Natural killer cell (primary cell): ENCODE data around the gene ARID3B. TPM values are rescaled to one million over a fixed set of nuclear protein-coding genes. Genes with fewer than 3 reads are reported as not detected.

Experiments used
- ATAC-seq, 3 donors: fragments of 150-1000 bp in 2 of 3; fragments of 200-7000 bp in 1 of 3; cut with Tn5 transposase; 1 replicate in 1 of 3; 2 replicates in 2 of 3; pipeline ENCODE4 v1.10.0; 2021; ENCODE audit warnings: mild to moderate bottlenecking in 2 of 3, moderate library complexity in 2 of 3
- DNase-seq, 2 donors: peaks; one replicate each; pipeline versions ENCODE4 v3.0.0 to v3.0.0-alpha.2; 2013 to 2021; ENCODE audit warnings: mixed read lengths in 1 of 2
- H3K27ac ChIP-seq: one replicate; pipeline ENCODE4 v1.5.1; 2013; ENCODE audit warnings: mild to moderate bottlenecking, low read length
- H3K27me3 ChIP-seq: one replicate; pipeline ENCODE4 v1.6.1; 2013; ENCODE audit warnings: low read length; ENCODE audit not compliant: control insufficient read depth, insufficient read depth
- H3K36me3 ChIP-seq: one replicate; pipeline ENCODE4 v1.6.1; 2013; ENCODE audit warnings: low read length; ENCODE audit not compliant: control insufficient read depth, insufficient read depth
- H3K4me1 ChIP-seq: one replicate; pipeline ENCODE4 v1.6.1; 2013; ENCODE audit warnings: low read length; ENCODE audit not compliant: control insufficient read depth, insufficient read depth
- H3K4me3 ChIP-seq: one replicate; pipeline ENCODE4 v1.5.1; 2013; ENCODE audit warnings: low read length
- H3K9me3 ChIP-seq: one replicate; pipeline ENCODE4 v1.6.1; 2013; ENCODE audit warnings: low read length; ENCODE audit not compliant: control insufficient read depth, insufficient read depth
- H3K27ac Mint-ChIP-seq, 2 donors: one replicate each; pipeline ENCODE4 v1.8.0; 2022; ENCODE audit warnings: mild to moderate bottlenecking in 2 of 2, mixed read lengths in 2 of 2, moderate library complexity in 1 of 2
- H3K27me3 Mint-ChIP-seq, 2 donors: one replicate each; pipeline ENCODE4 v1.8.0; 2022; ENCODE audit warnings: low read depth in 2 of 2, mixed read lengths in 2 of 2
- H3K36me3 Mint-ChIP-seq: one replicate; pipeline ENCODE4 v1.8.0; 2022; ENCODE audit warnings: mixed read lengths
- H3K4me1 Mint-ChIP-seq, 2 donors: one replicate each; pipeline ENCODE4 v1.8.0; 2022; ENCODE audit warnings: mixed read lengths in 2 of 2
- H3K4me3 Mint-ChIP-seq: one replicate; pipeline ENCODE4 v1.8.0; 2022; ENCODE audit warnings: mild to moderate bottlenecking, moderate library complexity, mixed read lengths
- H3K9me3 Mint-ChIP-seq, 2 donors: one replicate each; pipeline ENCODE4 v1.8.0; 2022; ENCODE audit warnings: mixed read lengths in 2 of 2
- WGBS: methylation state at CpG from one replicate; pipeline ENCODE4 v1.1.7; 2013; ENCODE audit warnings: missing lambda C conversion rate; ENCODE audit not compliant: insufficient coverage; 5-methylcytosine and 5-hydroxymethylcytosine counted together
- intact Hi-C: fragments of 100-400 bp; cut with micrococcal nuclease; formaldehyde crosslinking; loops from one replicate; pipeline ENCODE4 v1.14.2; 2022
- total RNA-seq, 4 donors: library from RNA; stranded (reverse); fragments of 120-200 nt in 1 of 4; gene quantifications; one replicate each; pipeline versions ENCODE4 v1.2.3 to v1.2.4, GENCODE V29; 2013 to 2022
- TF ChIP-seq, protein P1 (sequence below): fragments of 200-600 bp; IDR thresholded peaks from one replicate; pipeline ENCODE4 v1.8.0; 2022; ENCODE audit warnings: antibody characterized with exemption

ARID3B gene
- total RNA-seq, 3 donors from 2014 or later (not counting 1 experiment from before 2014, with no cell fraction given) = 56.4 to 59.2 (median 58.3) TPM

DNA sequence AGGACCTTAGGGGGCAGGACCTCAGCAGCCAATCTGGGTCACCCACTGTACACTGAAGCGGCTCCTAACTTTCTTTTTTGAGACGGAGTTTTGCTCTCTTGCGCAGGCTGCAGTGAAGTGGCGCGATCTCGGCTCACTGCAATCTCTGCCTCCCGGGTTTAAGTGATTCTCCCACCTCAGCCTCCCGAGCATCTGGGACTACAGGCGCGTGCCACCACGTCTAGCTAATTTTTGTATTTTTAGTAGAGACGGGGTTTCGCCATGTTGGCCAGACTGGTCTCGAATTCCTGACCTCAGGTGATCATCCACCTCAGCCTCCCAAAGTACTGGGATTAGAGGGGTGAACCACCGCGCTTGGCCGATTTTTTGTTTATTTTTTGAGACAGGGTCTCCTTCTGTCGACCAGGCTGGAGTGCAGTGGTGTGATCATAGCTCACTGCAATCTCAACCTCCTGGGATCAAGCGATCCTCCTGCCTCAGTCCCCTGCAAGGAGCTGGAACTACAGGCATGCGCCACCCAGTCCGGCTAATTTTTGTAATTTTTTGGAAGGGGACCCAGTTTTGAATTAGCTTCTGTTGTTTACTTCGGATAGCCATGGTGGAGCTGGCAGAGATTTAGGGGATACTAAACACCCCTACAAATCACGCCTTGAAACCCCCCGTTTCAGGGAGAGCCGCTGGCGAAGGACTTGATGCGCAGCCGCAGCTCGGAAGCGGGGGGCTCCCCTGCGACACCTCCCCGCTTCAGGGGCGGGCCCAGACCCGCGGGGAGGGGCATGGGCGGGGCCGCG is 73.1 kb downstream of the ARID3B start:
- Histone ChIP-seq H3K27me3 (no peaks in the 10 kb centered on the region), H3K36me3 (peaks cover 5% of the 10 kb centered on the region), H3K9me3 (no peaks in the 10 kb centered on the region), H3K4me3 (peak overlapping the region; percentile 45), H3K27ac (peak overlapping the region; percentile 64), H3K4me1 (peaks cover 39% of the 10 kb centered on the region)
- ATAC-seq = no peak
- DNase-seq = no peak
- H3K4me1 Mint-ChIP-seq = peaks cover 27 to 40% of the 10 kb centered on the region in 2 donors
- peak overlapping the region; percentile 94 for H3K27ac Mint-ChIP-seq
- WGBS = 43% methylated on average over 38 of the region's 38 CpGs
- intact Hi-C loops = loop anchor here (1.0 to 10.0 kb wide), 3 partner anchors 16 to 841 kb away; partner anchors contain the start of gene SIN3A
- TF ChIP-seq, protein P1, sequence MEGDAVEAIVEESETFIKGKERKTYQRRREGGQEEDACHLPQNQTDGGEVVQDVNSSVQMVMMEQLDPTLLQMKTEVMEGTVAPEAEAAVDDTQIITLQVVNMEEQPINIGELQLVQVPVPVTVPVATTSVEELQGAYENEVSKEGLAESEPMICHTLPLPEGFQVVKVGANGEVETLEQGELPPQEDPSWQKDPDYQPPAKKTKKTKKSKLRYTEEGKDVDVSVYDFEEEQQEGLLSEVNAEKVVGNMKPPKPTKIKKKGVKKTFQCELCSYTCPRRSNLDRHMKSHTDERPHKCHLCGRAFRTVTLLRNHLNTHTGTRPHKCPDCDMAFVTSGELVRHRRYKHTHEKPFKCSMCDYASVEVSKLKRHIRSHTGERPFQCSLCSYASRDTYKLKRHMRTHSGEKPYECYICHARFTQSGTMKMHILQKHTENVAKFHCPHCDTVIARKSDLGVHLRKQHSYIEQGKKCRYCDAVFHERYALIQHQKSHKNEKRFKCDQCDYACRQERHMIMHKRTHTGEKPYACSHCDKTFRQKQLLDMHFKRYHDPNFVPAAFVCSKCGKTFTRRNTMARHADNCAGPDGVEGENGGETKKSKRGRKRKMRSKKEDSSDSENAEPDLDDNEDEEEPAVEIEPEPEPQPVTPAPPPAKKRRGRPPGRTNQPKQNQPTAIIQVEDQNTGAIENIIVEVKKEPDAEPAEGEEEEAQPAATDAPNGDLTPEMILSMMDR = no peak
- H3K4me3 Mint-ChIP-seq = peak overlapping the region; percentile 58
- no peaks in the 10 kb centered on the region for H3K36me3 Mint-ChIP-seq
- no peaks in the 10 kb centered on the region for H3K9me3 Mint-ChIP-seq
- H3K27me3 Mint-ChIP-seq = no peaks in the 10 kb centered on the region

GRCh38 chr15:74614744-74615507 is 73.9 kb downstream of the ARID3B start:
- H3K27ac Mint-ChIP-seq = peak overlapping the region; percentile 94
- intact Hi-C loops = loop anchor here (1.0 to 10.0 kb wide), 3 partner anchors 17 to 840 kb away; partner anchors contain the start of gene SIN3A
- WGBS = 0% methylated on average over 76 of the region's 76 CpGs
- H3K9me3 Mint-ChIP-seq = no peaks in the 10 kb centered on the region
- no peaks in the 10 kb centered on the region for H3K36me3 Mint-ChIP-seq
- peak; percentile 89 to 97 for DNase-seq
- Histone ChIP-seq H3K4me1 (peaks cover 40% of the 10 kb centered on the region), H3K27me3 (no peaks in the 10 kb centered on the region), H3K27ac (peak overlapping the region; percentile 97), H3K9me3 (no peaks in the 10 kb centered on the region), H3K4me3 (peak overlapping the region; percentile 83), H3K36me3 (peaks cover 13% of the 10 kb centered on the region)
- ATAC-seq = peak; percentile 67 to 86 (median 72)
- peak overlapping the region; percentile 94 for H3K4me3 Mint-ChIP-seq
- TF ChIP-seq, protein P1 = no peak
- no peaks in the 10 kb centered on the region for H3K27me3 Mint-ChIP-seq
- H3K4me1 Mint-ChIP-seq = peaks cover 33 to 47% of the 10 kb centered on the region in 2 donors

DNA sequence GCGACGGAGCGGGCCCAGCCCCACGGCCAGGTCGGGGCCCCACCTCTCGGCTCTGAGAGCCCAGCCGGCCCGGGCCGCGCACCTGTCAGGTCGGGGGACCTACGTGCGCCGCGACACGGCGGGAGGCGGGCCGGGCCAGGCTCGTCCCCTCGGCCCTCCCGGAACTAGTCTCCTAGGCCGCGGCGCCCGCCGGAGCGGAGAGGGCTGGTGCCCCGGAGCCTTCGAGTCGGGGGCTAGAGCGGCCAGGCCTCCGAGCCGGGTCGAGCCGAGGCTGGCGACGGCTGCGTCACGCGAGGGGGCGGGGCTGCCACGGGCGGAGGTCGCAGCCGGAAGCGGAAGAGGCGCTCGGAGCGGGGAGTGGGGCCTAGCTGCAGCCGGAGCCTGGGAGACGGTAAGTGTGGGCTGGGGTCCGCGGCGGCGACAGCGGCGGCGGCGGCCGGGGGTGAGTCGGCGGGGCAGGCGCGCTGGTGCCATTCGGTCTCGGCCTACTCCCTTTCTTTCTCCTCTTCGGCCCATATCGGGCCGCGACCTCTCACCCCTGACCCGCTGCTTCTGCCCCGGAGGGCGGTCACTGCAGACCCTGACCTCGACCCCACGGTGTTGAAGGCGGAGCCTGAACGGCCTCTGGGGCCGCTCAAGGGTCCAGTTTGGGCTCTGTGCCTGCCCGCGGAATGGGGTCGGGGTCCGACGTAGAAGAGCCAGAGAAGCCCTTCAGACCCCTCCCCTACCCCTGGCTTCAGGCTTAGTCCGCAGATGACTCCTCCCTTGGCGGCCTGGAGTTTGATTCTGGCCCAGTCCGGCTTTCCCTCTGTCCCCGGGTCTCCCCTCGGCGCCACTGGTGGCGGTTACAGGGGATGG is 74.7 kb downstream of the ARID3B start, which contains the start of gene CLK3:
Gene CLK3, plus strand, starts transcription at position 329 of the 858 bp plus-strand sequence. CDS start 3,361 bp downstream, outside the sequence.
- Histone ChIP-seq H3K9me3 (no peaks in the 10 kb centered on the region), H3K4me3 (peak within 1 kb of the TSS; percentile 89), H3K36me3 (peaks cover 21% of the 10 kb centered on the region), H3K27ac (peak within 1 kb of the TSS; percentile 97), H3K4me1 (peaks cover 46% of the 10 kb centered on the region), H3K27me3 (no peaks in the 10 kb centered on the region)
- Mint-ChIP-seq H3K27me3 (no peaks in the 10 kb centered on the region), H3K4me1 (peaks cover 34 to 55% of the 10 kb centered on the region in 2 donors), H3K4me3 (peak within 1 kb of the TSS; percentile 94), H3K36me3 (no peaks in the 10 kb centered on the region), H3K27ac (peak within 1 kb of the TSS; percentile 94), H3K9me3 (no peaks in the 10 kb centered on the region)
- intact Hi-C loops = loop anchor here (10.0 kb wide), 1 partner anchor 839 kb away; the partner anchor contains the start of gene SIN3A
- under 1% methylated on average over 91 of the region's 91 CpGs for WGBS
- DNase-seq (peak; percentile 97 to 98), ATAC-seq (peak; percentile 76 to 88 (median 78))
- TF ChIP-seq, protein P1 = no peak
